ENCODE measurements around the gene TFPT. TPM values are rescaled to one million over a fixed set of nuclear protein-coding genes. Genes with fewer than 3 reads are reported as not detected.

TFPT gene
- total and polyA plus RNA-seq, 2 donors (not counting 3 experiments of a cell fraction or from before 2014, with no cell fraction given): 28.3 to 32.1 TPM

DNA sequence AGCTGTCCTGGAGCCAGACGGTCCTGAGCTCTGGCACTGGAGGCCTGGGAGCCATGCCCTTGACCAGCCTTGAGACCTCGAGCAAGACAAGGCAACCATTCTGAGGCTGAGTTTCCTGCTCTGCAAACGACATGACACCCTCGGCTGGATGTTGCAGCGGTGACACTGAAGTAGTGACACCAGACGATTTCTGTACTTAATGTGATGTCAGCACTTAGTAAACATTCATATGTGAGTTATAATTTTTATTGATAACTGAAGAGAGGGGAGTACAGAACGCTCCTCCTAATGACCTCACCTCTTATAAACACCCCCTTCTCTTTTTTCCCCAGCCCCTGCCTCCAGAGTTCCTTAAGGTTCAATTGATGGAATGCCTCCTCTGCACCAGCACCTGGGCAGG is 7.0 kb downstream of the TFPT start:
- no peaks in the 10 kb centered on the region for H3K9me1 ChIP-seq (replicated peaks; ENCODE audit: control insufficient read depth, extremely low read depth, insufficient read depth, low read length)
- no peaks in the 10 kb centered on the region for H3K4me1 ChIP-seq (ENCODE audit: control insufficient read depth, extremely low read depth, insufficient read depth, low read length)
- H3K4me3 ChIP-seq (replicated peaks in 1 of 3; ENCODE audit: insufficient read depth in 1 of 3, low read depth in 1 of 3, low read length in 3 of 3): no peak overlapping the region
- FAIRE-seq (no peak), DNase-seq (ENCODE audit: low read depth, low spot score) (no peak)
- H3K79me2 ChIP-seq (ENCODE audit: control insufficient read depth, insufficient read depth, low read length): peaks cover under 1% of the 10 kb centered on the region
- no peak overlapping the region for H3K9ac ChIP-seq (replicated peaks; ENCODE audit: extremely low read depth, insufficient read depth, low read length)
- no peaks in the 10 kb centered on the region for H3K27me3 ChIP-seq (ENCODE audit: control insufficient read depth in 2 of 2, insufficient read depth in 2 of 2, low read length in 2 of 2)
- CTCF ChIA-PET: no interaction called here
- H3K36me3 ChIP-seq (ENCODE audit: control insufficient read depth in 2 of 2, extremely low read depth in 1 of 2, insufficient read depth in 2 of 2, low read length in 2 of 2): peaks cover 0 to 40% of the 10 kb centered on the region in 2 experiments
- TF ChIP-seq, protein P1, sequence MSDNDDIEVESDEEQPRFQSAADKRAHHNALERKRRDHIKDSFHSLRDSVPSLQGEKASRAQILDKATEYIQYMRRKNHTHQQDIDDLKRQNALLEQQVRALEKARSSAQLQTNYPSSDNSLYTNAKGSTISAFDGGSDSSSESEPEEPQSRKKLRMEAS (IDR thresholded peaks at IDR 0.05; ENCODE audit: insufficient read depth, insufficient read length): no peak
- TF ChIP-seq GATA2 (IDR thresholded peaks at IDR 0.05; ENCODE audit: insufficient read depth, insufficient read length, low read depth, low read length): no peak
- TF ChIP-seq FOS (IDR thresholded peaks at IDR 0.05; ENCODE audit: borderline replicate concordance, insufficient read depth, low read length): no peak
- no peak for TF ChIP-seq MYC (IDR thresholded peaks at IDR 0.05; ENCODE audit: low read depth, low read length)
- TF ChIP-seq, protein P2, sequence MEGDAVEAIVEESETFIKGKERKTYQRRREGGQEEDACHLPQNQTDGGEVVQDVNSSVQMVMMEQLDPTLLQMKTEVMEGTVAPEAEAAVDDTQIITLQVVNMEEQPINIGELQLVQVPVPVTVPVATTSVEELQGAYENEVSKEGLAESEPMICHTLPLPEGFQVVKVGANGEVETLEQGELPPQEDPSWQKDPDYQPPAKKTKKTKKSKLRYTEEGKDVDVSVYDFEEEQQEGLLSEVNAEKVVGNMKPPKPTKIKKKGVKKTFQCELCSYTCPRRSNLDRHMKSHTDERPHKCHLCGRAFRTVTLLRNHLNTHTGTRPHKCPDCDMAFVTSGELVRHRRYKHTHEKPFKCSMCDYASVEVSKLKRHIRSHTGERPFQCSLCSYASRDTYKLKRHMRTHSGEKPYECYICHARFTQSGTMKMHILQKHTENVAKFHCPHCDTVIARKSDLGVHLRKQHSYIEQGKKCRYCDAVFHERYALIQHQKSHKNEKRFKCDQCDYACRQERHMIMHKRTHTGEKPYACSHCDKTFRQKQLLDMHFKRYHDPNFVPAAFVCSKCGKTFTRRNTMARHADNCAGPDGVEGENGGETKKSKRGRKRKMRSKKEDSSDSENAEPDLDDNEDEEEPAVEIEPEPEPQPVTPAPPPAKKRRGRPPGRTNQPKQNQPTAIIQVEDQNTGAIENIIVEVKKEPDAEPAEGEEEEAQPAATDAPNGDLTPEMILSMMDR (IDR thresholded peaks at IDR 0.05; ENCODE audit: extremely low read depth in 1 of 2, insufficient read depth in 1 of 2, low read depth in 1 of 2, low read length in 2 of 2): no peak
- TF ChIP-seq JUN (IDR thresholded peaks at IDR 0.05; ENCODE audit: borderline replicate concordance, insufficient read depth, insufficient read length, low read depth): no peak
- no peak for TF ChIP-seq POLR2AphosphoS5 (IDR thresholded peaks at IDR 0.05; ENCODE audit: insufficient read depth, low read depth, low read length)
- no peak for TF ChIP-seq POLR2A (IDR thresholded peaks at IDR 0.05; ENCODE audit: low read depth, low read length)
- no peak for TF ChIP-seq EZH2 (IDR thresholded peaks at IDR 0.05; ENCODE audit: borderline replicate concordance, low read depth, low read length, severe bottlenecking)
- no peak overlapping the region for H3K4me2 ChIP-seq (ENCODE audit: insufficient read depth, low read length)
- no peak overlapping the region for H3K27ac ChIP-seq (ENCODE audit: insufficient read depth, low read depth, low read length)
- dilution Hi-C loops (cut with MboI; ENCODE audit: extremely low pct_ligation_motif_present, low sequenced_read_pairs) (no loop called here), intact Hi-C loops (cut with micrococcal nuclease) (no loop called here)
- no peaks in the 10 kb centered on the region for H3K9me3 ChIP-seq (replicated peaks; ENCODE audit: control insufficient read depth, insufficient read depth, low read length)
- no peak overlapping the region for H2AFZ ChIP-seq (ENCODE audit: low read depth, low read length)
- no TSS peak for BruUV-seq (replicated peaks)
- POLR2A ChIA-PET: no interaction called here
- no peaks in the 10 kb centered on the region for H4K20me1 ChIP-seq (replicated peaks; ENCODE audit: control insufficient read depth, extremely low read depth, insufficient read depth, low read length)

Measured in endothelial cell of umbilical vein (primary cell).